A549 treated with GW870086 at 1 μM for 4 hours (cell line): ENCODE data around the gene MIGA2. TPM values are rescaled to one million over a fixed set of nuclear protein-coding genes. Genes with fewer than 3 reads are reported as not detected.

ENCODE experiments used
- total RNA-seq: library from RNA; stranded (reverse); fragments of 200-300 nt; extraction: Qiagen RNA extraction; gene quantifications from 5 replicates; pipeline ENCODE4 v1.2.3, GENCODE V29; 2022; ENCODE audit warnings: low read depth

Gene MIGA2, protein sequence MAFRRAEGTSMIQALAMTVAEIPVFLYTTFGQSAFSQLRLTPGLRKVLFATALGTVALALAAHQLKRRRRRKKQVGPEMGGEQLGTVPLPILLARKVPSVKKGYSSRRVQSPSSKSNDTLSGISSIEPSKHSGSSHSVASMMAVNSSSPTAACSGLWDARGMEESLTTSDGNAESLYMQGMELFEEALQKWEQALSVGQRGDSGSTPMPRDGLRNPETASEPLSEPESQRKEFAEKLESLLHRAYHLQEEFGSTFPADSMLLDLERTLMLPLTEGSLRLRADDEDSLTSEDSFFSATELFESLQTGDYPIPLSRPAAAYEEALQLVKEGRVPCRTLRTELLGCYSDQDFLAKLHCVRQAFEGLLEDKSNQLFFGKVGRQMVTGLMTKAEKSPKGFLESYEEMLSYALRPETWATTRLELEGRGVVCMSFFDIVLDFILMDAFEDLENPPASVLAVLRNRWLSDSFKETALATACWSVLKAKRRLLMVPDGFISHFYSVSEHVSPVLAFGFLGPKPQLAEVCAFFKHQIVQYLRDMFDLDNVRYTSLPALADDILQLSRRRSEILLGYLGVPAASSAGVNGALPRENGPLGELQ
- total RNA-seq: 13.3 to 15.5 TPM (median 13.5 TPM) in 5 replicates

DNA sequence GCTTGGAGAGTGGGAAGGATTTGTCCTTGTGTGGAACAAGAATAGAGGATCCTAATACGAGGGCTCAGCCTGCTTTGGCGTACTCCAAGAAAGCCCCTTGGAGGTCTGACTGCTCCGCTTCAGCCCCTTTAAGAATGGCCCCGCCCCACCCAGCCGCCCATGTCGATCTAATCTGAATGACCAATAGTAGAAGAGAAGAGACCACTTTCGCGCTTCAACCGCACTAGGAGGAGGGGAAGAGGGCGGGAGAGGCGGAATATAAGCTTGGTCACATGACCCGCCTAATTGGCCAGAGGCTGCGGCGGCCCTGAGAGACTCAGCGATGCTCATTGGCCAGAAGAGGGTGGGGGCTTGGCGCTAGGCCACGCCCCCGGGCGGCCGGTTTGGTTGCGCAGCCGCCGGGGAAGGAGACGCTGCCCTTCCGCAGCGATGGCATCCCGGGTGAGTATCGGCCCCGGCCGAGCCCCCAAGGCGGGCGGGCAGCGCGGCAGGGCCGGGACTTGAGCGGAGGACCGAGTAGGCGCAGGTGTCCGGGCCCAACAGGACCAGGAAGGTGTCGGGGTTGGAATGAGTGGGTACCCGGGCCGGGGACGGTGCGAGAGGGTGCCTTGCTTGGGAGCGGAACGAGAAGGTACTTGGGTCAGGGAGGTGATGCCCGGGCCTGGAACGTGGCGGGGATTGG lies at the start of gene MIGA2:
MIGA2 (plus strand) TSS at position 386 of the 682 bp plus-strand sequence. CDS start 3,969 bp downstream, outside the sequence.

GRCh38 chr9:129028192-129028966 lies 8.0 kb upstream of the MIGA2 start, which contains the start of gene SH3GLB2:
TSS of gene SH3GLB2 (minus strand) at chr9:129028331. CDS start at chr9:129028154, 177 bp downstream.

DNA sequence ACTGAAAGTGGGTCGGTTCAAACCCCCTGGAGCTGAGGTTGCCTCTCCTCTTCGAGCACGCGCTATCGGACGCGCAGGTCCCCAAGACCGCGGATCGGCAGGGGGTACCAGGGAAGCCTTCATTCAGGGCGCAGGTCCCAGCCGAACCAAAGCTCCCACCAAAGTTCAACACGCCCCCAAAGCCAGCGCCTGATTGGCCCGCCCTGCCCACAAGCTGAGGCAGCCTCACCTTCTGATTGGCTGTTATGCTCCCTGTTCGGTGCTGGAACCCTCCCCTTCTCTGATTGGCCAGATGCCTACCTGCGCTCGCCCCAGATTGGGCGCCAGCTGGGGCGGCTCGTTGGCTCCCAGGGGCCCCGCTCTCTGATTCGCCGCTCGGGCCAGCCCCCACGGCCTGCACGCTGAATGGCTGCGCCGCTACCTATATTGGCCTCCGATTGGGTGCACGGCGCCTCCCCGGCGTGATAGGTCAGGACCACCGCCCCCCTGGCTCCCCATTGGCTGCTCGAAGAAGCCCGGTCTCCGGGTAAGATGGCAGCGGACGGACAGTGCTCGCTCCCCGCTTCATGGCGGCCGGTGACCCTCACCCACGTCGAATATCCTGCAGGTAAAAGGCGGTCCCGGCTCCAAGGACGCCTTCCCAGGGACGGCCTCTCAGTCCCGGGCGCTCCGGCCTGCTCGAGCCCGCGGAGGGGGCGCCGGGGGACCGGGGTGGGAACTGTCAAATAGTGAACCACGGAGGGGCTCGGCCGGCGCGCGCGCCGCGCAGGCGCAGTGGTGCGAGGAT lies 44.4 kb downstream of the MIGA2 start, which contains the start of gene DOLPP1:
DOLPP1 (plus strand) TSS at position 511 of the 787 bp plus-strand sequence; CDS start at position 532, 21 bp downstream.

GRCh38 chr9:129110740-129111527 lies 74.5 kb downstream of the MIGA2 start, which contains the start of the genes CRAT and PTPA:
TSS of gene CRAT (minus strand) at chr9:129110793. CDS start at chr9:129110509, 284 bp downstream.
TSS of gene PTPA (plus strand) at chr9:129111415. CDS start at chr9:129111601, 186 bp downstream.

Other genes starting within 250 kb of the MIGA2 start
- 17.8 to 20.8 TPM (median 19.9 TPM) in 5 replicates for gene TBC1D13, start 249.4 kb upstream of the MIGA2 start, total RNA-seq
- gene ENDOG, start 218.1 kb upstream of the MIGA2 start, total RNA-seq: 18.0 to 35.4 TPM (median 30.6 TPM) in 5 replicates
- 18.2 to 48.5 TPM (median 40.7 TPM) in 5 replicates for gene SPOUT1, start 206.8 kb upstream of the MIGA2 start, total RNA-seq
- gene KYAT1, start 154.7 kb upstream of the MIGA2 start, total RNA-seq: 9.6 to 12.9 TPM (median 11.2 TPM) in 5 replicates
- 78.7 to 100 TPM (median 97.4 TPM) in 5 replicates for gene LRRC8A, start 154.5 kb upstream of the MIGA2 start, total RNA-seq
- gene PHYHD1, start 115.6 kb upstream of the MIGA2 start, total RNA-seq: 0.48 TPM in 1 of 5 replicates, not detected in the others
- gene DOLK, start 89.0 kb upstream of the MIGA2 start, total RNA-seq: 33.4 to 41.3 TPM (median 36.7 TPM) in 5 replicates
- gene NUP188, start 88.9 kb upstream of the MIGA2 start, total RNA-seq: 37.0 to 45.2 TPM (median 38.9 TPM) in 5 replicates
- gene SH3GLB2, start 8.3 kb upstream of the MIGA2 start, total RNA-seq: 33.8 to 53.5 TPM (median 49.7 TPM) in 5 replicates
- gene DOLPP1, start 44.5 kb downstream of the MIGA2 start, total RNA-seq: 16.6 to 21.1 TPM (median 18.2 TPM) in 5 replicates
- gene CRAT, start 74.2 kb downstream of the MIGA2 start, total RNA-seq: 23.0 to 31.3 TPM (median 28.3 TPM) in 5 replicates
- 112 to 138 TPM (median 134 TPM) in 5 replicates for gene PTPA, start 74.8 kb downstream of the MIGA2 start, total RNA-seq
- 32.4 to 56.7 TPM (median 54.1 TPM) in 5 replicates for gene IER5L, start 141.6 kb downstream of the MIGA2 start, total RNA-seq